CD4-positive, alpha-beta T cell treated with Interleukin-2 at 100 ng/mL for 4 hours (primary cell): ENCODE results near the gene ULBP2.
"Not testable (repeated sequence)": the region's sequence is repeated elsewhere in the genome, so short reads cannot be mapped to it uniquely, and the experiment has no call there.

Experiments
- DNase-seq: peaks from one replicate; pipeline ENCODE4 v3.0.0-alpha.2; 2020; ENCODE audit warnings: low spot score

Gene ULBP2

DNA sequence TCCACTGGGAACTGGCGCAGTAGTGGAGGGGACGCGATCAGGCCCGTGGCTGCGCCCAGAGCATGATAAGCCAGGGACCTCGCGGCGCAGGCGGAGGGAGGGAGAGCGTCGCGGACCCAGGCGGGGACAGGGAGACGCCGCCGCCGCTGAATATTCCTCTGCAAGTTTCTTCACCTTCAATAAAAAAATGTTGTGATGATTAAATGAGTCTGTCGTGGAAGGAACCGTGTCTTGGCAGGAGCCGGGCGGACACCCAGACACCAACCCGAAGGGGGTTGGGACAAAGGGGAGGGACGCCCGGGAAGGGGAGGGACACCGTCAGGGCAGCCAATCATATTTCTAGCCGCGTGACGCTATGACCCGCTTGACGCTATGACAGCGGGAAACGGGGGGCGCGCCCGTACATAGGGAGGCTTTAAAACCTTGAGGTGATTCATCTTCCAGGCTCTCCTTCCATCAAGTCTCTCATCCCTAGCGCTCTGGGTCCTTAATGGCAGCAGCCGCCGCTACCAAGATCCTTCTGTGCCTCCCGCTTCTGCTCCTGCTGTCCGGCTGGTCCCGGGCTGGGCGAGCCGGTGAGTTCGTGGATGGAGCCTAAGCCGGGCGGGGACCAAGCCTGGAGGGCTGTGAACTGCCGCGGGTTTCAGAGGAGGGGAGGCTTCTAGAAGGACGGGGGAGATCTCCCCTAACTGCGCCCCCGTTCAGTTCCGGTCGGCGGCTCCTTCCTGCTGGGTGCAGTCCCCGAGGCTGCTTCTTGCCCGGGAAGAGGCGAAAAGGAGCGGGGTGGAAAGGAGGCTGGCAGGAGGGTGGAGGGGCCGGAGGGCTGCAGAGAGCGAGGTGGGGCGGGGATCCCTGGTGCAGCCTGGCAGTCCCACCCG, at the start of gene ULBP2:
TSS of gene ULBP2 (plus strand) at position 432 of the 878 bp plus-strand sequence. CDS start at position 491, 59 bp downstream.
- peak; percentile 94 for DNase-seq

- no peak for DNase-seq
Observed at GRCh38 chr6:149895048-149895590, 46.7 kb upstream of the ULBP2 start.

- peak; percentile 45 for DNase-seq
Observed at GRCh38 chr6:149895833-149896271, 46.0 kb upstream of the ULBP2 start.

GRCh38 chr6:149896491-149896890, 45.3 kb upstream of the ULBP2 start:
- no peak for DNase-seq

DNA sequence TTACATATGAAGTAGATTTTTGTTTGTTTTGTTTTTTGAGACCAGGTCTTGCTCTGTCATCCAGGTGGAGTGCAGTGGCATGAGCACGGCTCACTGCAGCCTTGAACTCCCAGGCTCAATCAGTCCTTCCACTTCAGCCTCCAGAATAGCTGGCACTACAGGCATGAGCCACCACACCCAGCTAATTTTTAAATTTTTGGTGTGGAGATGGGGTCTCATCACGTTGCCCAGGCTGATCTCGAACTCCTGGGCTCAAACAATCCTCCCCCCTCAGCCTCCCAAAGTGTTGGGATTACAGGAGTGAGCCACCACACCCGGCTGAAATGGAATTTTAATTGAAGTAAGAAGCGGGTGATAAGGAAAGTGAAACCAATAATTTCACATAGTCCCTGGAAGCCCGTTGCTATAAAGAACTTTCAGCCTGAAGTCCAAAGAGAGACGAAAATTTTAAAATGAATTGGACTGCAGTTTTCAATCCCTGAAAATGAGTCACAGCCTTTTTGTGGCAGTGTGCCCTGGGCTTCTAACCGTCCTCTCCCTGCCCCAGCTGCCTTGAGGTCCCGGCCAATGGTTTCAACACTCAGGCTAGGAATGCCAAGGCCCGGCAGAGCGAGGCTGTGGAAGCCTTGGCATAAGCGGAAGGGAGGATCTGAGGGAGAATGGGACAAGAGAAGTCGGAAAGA, 44.7 kb upstream of the ULBP2 start:
- DNase-seq: no peak

DNA sequence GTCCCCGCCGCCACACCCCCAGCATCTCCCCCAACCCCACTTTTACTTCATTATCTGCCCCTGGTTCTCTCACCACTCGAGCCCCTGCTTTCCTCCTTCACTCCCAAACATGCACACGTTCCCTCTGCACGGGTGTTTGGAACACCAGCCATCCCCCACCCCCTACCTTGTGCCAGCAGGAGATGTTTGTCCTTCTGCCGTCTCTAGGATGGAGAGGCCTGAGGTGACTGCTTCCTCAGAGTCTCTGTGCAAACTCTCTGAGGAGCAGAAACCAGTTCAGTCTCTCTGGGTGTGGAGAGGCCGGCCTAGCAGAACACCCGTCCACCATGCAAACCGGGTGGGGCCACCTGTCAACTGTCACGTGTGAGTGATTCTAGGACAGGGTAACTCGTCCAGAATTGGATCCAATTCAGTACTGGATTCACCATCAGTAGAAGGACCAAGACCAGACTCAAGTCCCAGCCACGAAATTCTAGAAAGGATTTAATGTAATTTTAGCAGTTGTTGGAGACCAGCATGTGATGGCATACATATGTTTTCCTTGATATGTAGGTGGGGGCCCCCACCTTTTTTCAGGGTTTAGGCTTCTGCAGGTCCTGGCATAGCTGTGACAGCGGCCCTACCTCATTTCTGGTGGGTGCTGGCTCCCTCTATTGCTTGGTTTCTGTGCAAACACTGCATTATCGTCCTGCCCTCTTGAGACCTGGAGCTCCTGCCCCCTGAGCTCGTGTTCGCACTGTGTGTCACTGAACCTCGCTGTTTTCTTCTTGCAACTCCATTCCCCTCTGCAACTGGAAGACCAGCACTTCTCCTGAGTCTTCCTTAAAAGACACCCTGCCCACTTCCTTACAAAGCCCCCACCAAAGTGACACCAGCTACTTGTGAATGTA, 43.7 kb upstream of the ULBP2 start, which contains the start of gene RAET1E:
TSS of gene RAET1E (minus strand) at position 259 of the 890 bp plus-strand sequence. CDS start 7,212 bp downstream, outside the sequence.
- no peak for DNase-seq

GRCh38 chr6:149898966-149899365, 42.8 kb upstream of the ULBP2 start:
- no peak for DNase-seq

GRCh38 chr6:149899486-149899885, 42.3 kb upstream of the ULBP2 start:
- no peak for DNase-seq

- DNase-seq: no peak
Observed at GRCh38 chr6:149899926-149900619, 41.7 kb upstream of the ULBP2 start.

GRCh38 chr6:149900620-149901443, 41.0 kb upstream of the ULBP2 start:
- no peak for DNase-seq

DNA sequence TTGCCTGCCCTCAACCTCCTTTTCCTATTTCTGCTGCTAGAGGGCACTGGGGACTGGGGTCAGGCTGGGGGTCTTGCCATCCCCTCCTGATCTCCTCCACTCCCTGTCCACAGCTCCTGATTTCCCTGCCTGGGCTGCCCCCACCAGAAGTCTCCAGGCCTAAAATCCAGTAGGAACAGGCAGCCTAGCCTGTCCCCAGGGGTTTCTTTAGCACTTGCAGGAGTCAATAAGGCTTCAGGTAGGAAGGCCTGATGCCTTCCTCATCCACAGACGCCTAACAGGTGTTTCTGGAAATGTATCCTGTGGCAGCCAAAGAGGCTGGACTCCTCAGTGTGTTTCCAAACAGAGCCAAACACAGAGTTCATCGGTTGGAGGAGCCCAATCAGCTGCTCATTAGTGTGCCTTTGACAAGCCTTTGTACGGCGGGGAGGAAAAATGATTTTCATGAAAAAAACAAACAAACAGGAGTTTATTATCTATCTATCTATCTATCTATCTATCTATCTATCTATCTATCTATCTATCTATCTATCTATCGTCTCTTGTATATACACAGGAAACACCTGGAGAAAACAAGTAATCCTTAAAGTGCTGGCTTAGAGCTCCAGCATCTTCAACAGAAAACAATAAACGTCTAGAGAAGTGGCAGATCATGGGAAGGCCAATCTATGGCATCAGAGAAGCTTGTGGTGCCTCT, 40.2 kb upstream of the ULBP2 start:
- no peak for DNase-seq

DNA sequence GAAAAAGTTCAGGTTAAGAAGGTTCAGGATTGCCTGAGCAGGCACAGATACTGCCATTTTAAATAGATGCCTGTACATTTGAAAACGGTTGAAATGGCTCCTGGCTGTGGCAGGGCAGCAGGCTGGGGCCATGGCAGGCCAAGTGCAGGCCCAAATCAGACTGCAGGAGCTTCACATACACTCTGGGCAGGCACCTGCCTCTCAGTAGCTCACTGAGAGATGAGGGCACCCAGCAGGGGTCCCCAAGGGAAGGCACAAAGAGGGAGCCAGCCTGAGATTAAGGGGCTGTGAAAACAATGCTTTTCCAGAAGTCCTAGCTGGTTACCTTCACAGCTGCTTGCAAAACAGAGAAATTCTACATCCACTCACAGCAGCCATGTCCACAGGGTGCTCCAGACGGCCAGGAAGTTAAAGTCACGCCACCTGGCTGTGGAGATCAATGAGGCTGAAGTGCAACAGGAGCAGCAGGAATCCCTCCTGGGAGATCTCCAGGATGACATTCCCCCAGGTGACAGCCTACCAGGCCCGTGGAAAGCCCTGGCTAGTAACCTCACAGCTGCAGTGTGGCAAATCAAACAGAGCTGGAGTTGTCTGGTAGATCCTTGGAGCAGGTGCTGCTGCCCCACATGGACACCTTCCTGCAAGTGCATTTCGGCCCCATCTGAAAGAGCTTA, 37.7 kb upstream of the ULBP2 start:
- no peak for DNase-seq

DNA sequence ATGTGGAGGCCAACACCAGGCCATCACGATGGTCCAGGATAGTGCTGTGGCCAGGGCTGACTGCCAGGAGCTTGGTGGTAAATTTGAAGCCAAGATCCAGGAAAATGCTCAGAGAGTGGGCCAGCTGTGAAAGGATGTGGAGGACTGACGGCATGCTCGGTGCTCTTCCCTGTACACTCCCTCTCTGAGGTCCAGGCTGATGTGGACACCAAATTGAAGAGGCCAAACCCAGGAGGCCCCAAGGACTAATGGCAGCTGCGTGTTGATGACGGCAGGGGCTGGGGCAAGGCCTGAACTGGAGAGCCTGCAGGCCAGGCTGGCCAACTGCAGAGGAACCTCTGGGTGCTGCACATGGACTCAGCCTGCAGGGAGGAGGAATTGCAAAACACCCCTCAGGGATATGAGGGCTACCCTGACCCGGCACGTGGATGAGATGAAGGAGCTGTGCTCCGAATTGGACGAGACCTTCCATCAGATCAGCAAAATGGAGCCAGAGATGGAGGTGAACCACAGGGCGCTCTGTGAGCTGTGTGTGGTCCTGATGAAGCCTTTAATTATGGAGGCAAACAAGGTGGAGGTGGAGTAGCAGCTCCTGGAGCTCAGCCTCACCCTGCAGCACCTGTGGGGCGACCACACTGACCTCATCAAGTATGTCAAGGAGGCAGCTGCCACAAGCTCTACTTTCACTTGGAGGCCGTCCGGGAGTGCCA, 37.0 kb upstream of the ULBP2 start:
- DNase-seq: no peak

DNA sequence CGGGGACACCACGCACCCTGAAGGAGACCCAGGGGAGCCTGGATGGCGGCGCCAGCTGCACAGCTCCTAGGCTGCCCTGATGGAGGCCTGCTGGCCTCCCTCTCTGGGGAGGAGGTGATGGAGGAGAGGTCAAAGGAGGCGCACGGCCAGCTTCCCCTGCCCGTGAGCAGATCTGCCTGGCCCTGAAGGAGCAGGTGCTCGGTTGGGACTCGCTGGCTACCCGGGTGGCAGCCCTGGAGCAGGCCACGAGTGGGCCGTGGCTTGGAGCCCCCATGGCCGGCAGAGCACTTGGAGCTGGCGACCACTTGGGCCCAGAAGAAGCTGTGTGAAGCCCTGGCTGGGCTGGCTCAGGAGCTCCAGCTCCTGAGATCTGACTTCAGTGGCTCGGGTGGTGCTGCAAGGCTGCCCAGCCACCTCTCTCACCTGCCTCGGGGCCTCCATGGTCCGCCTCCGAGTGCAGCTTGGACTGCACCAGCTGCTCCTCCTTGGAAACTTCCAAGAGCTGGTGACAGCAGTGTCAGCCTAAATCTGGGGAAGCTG, 36.4 kb upstream of the ULBP2 start:
- no peak for DNase-seq

DNA sequence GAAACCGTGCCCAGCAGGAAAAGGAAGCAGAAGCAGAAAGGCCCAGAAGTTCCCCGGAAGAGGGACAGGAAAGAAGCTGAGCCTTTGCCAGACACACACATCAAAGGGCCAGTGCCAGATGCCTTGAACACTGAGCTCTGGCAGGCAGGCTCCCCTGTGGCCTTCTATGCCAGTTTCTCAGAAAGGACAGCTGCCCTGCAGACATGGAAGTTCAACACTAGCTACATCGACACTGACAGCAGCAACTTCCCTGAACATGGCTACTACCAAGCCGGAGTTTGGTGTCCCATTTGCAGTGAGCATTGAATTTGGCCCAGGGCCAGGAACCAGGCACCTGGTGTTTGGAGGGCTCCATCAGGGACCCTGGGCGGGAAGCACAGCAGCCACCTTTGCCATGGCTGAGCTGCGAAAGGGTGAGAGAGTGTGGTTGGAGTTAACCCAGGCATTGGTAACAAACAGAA, 35.9 kb upstream of the ULBP2 start:
- no peak for DNase-seq

DNA sequence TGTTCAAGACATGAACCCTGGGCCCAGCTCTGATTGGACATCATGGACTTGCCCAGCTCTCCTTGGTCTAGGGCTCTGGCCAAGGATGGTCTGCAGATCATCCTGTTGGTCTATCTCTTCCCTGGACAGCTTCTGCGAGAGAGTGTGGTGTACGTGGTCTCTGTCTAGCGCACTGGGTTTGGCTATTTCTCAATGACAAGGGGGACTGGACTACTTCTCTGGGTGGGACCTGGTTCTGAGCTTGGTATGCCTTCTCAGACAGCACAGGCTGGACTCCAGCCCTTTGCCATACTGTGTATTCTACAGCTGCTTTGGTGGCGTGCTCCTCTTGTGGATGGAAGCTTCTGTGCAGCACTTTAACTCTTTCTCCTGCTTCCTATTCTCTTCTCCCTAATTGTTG, 35.4 kb upstream of the ULBP2 start:
- no peak for DNase-seq

DNA sequence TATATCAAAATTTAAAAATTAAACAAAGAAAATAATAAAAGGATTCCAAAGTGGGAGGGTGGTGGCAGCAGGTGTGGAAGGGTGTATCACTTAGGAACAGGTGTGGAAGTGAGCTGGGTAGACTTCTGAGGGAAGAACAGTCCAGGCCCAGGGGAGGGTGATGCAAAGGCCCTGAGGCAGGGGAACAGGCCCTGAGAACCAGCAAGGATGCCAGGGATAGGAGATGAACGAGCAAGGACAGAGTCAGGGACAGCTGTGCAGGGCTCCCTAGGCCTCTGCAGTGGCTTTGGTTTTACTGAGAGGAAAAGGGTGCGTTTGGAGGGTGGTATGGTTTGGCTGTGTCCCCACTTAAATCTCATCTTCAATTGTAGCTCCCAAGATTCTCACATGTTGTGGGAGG, 34.5 kb upstream of the ULBP2 start:
- DNase-seq: no peak

DNA sequence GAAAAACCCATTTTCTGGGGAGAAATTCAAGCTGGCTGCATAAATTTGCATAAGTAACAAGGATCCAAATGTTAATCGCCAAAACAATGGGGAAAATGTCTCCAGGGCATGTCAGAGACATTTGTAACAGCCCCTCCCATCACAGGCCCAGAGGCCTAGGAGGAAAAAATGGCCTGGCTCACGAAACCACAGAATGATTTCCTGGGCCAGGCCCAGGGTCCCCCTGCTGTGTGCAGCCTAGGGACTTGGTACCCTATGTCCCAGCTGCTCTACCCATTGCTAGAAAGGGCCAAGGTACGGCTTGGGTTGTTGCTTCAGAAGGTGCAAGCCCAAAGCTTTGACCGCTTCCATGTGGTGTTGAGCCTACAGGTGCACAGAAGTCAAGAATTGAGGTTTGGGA, 33.3 kb upstream of the ULBP2 start:
- not testable (repeated sequence) for DNase-seq
